Measurements from ENCODE around the gene TMEM237.

The TMEM237 gene

DNA sequence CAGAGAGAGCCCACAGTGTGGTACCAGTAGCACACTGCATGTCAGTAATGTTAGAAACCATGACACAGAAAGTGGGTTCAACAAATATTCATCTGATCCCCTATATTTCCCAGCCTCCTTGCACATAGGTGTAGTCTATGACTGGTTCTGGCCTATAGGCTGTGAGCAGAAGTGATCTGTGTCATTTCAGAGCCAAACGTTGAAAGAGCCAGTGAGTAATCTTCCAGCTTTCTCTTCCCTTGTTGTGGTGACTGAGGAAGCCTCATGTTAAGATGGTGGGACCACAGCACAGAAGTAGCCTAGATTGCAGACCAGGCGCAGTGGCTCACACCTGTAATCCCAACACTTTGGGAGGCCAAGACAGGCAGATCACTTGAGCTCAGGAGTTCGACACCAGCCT is 4.1 kb downstream of the TMEM237 start:
- no peak for FAIRE-seq

DNA sequence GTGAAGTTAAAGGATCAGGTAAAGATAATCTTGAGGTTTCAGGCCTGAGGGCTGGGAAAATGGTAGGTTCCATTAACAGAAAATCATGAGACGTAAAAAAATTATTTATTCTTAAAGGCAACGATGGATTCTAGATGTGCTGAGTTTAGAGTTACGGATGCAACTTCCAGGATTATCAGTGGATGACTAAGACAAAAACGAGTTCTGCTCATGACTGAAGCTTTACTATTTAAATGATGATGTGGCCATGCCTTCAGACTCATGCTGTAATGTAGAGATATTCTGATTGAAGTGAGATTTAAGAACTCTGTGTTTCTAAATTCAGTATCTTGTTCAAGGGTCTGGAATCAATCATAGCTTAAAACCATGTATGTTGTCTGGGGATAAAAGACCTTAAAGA is 5.0 kb downstream of the TMEM237 start:
- no peak for FAIRE-seq

DNA sequence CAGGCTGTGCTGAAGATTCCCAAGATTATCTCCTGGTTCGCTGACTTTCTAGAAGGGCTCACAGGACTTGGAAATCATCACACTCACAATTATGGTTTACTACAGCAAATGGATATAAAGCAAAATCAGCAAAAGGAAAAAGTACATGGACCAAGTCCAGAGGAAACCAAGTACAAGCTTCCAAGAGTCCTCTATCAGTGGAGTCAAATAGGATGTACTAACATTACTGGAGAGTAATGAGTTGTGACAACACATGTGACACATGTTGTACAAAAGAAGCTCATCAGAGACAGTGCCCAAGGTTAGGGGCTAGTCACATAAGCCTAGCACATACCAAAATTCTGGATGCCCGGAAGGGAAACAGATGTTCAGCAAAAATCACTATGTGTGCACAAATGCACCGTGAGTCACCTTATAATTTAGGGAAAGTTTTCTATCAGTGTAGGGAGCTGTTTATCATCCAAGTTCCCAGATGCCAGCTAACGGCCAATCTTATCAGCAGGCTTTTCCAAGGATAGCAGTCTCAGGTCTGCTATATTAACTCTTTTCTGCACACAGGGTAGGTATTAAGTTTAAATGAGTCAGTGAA is 9.5 kb downstream of the TMEM237 start:
- no peak for FAIRE-seq

DNA sequence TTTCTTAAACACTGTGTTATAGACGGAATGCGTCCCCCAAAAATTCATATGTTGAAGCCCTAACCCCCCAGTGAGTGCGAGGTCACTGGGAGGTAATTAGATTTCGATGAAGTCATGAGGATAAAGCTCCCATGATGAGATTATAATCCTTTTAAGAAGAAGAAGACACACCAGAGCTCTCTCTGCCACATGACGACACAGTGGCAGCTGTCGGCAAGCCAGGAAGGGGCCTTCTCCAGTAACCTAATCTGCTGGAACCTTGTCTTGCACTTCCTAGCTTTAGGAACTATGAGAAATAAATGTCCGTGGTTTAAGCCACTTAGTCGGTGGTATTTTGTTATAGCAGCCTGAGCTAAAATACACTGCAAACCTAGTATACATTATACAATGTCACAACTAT is 12.3 kb downstream of the TMEM237 start:
- no peak for FAIRE-seq

DNA sequence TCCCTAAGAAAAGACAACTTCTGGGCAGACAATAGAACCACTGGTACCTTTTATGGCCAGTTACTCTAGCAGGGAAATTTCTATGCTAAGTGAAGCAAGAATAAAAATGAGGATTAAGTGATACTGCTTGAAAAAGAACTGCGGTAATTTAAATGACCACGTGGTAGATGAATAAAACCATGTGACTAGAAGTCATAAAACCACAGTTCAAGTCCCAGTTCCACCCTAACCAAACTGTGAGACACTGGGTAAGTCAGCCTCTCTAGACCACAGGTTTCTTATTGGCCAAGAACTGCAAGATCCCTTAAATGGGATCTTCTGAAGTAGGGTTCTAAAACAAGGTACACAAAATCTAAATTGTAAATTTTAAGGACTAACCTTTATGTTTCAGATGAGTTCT is 12.7 kb downstream of the TMEM237 start:
- FAIRE-seq, result no peak

DNA sequence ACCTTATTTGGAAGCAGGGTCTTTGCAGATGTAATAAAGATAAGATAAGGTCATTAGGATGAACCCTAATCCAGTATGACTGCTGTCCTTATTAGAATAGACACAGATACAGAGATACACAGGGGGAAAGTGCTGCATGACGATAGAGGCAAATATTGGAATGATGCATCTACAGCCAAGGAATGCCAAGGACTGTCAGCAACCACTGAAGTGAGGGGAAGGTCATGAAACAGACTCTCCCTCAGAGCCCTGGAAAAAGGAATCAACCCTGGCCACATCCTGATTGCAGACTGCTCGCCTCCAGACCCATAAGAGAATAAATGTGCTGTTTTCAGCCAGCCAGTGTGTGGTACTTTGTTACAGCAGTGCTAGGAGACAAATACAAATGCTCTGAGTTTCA is 14.8 kb downstream of the TMEM237 start:
- FAIRE-seq, result no peak

DNA sequence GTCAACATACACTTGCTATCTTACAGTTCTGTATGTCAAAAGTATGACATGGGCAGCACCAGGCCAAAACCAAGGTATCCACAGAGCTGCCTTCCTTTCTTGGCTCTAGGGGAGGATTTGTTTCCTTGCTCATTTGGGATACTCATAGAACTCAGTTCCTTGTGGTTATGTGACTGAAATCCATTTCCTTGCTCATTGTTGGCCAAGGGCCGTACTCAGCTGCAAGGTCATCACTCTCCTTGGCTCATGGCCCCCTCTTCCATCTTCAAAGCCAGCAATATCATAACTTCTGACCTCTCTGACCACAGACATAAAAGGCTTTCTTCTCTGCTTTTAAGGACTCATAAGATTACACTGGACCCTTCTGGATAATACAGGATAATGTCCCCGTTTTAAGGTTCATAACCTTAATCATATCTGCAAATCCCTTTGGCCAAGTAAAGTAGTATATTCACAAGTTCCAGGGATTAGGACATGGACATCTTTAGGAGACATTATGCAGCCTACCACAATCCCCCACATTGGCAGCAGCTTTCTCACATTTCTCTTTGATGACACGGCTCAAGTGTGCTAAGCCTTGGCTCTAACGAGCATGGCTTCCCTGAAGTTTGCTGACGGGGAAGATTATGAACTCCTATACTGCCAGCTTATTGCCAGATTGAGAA is 20.9 kb downstream of the TMEM237 start:
- no peak for FAIRE-seq

DNA sequence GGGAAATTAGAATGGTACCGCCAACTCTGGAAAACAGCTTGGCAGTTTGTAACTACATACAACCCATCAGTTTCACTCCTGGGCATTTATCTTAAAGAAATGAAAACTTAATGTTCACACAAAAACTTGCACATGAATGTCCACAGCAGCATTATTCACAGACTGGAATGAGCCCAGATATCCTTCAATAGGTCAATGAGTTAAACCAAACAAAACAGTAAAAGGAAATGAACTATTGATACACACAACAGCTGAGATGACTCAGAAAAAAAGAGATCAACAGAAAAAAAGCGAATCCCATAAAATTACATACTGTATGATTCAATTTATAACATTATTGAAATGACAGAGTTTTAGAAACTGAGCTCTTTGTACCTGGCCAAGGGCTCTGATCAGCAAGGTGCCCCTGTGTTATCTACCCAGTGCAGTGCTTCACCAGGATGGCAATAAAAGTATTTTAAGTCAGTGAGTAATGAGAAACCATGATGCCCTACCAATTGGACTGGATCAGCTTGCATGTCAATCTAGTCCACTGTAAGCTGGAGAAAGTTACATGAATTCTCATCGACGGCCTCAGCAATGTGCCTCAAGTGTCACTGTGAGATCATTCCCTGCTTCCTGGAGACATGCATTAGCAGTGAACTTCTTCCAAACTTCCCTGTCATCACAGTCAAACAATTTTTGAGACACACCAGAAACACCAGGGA is 21.9 kb downstream of the TMEM237 start:
- FAIRE-seq, result no peak

DNA sequence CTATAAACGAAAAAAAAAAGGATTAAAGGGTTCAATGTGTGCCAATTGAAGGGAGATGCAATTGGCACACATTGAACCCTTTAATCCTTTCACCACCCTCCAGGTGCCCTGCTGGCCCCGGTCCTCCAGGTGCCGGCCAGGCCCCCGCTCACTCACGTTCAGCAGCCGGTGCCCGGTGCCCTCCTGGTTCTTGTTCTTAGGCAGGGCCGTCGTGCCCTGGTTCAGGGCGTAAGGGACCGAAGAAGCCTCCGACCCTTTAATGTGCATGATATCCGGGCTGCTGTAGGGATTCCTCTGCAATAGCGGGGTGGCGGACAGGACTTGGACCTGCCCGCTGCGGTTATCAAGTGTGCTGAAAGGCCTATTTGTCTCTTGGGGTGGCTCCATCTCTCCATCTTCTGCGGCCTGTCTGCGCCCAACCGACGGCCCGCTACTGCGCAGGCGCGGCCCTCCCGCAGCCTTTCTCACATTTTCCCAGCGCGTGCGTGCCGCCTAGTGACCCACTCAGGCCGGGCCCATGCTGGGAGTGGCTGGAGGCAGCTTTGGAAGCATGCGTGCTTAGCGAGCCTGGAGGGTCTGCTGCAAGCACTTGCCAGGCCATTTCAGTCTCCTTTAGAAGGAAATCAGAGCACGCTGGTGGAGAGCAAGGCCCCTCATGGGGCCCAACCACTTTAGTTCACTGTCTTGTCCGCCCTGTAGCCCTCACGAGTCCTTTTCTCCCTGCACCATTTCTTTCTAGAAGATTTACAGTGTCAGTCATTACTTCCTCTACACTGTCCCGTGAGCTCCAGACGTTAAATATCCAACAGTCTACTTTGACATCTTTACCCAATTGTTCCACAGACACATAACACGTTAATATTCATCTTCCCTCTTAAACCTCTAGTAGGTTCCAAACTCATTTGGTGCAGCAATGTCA is 24.3 kb downstream of the TMEM237 start:
- FAIRE-seq, result no peak

DNA sequence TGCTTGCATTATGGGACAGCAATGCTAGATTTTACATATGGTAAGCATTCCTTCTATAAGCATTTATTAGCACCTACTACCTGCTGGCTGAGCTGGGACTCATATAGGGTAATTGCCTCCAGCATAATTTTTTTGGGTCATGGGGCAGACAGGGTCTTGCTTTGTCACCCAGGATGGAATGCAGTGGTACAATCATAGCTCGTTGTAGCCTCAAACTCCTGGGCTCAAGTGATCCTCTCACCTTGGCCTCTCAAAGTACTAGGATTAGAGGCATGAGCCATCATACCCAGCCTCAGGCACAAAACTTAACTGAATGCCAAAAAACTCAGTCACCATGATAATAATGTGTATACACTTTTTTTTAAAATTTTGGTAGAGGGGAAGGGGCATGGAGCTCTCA is 35.3 kb downstream of the TMEM237 start:
- FAIRE-seq, result no peak

DNA sequence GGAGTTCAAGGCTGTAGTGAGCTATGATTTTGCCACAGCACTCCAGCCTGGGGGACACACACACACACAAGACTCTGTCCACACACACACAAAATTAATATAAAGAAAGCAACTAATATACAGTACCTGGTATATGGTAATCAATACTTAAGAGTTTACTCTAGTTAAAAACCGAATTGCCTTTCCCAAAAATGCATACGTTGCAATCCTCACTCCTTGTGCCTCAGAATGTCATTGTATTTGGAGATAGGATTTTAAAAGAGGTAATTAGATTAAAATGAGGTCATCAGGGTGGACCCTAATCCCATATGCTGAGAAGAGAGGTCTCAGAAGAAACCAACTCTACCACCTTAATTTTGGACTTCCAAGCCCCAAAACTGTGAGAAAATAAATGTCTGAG is 35.7 kb downstream of the TMEM237 start:
- FAIRE-seq, result no peak

DNA sequence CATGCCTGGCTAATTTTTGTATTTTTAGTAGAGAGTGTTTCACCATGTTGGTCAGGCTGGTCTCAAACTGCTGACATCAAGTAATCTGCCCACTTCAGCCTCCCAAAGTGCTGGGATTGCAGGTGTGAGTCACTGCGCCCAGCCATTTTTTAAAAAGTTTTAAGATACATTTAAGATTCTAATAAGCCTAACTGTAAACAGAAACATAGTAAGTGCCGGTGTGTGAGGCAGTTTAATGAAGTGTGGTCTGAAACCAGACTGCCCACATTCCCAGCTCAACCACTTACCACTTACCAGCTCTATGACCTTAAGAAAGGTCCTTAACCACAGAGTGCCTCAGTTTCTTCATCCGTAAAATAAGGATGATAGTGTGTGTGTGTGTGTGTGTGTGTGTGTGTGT is 42.4 kb downstream of the TMEM237 start:
- FAIRE-seq, result no peak

DNA sequence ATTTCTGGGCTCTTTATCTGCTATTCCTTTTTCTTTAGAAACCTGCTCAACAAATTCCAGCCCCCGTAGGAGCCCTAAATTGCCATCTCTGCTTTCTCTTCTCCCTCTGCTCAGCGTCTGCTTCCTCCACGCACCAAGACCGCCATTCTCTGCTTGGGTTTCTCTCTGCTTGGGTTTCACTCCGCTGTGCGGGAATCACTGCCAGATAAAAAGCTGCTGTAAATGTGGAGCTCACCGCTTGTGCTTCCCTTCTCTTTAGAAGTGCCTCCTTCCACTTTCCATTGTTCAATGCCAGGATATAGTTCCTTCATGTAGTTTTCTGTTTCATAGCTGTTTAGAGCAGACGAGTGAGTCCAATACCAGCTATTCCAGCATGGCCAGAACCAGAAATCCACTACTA is 45.9 kb downstream of the TMEM237 start:
- FAIRE-seq, result no peak

DNA sequence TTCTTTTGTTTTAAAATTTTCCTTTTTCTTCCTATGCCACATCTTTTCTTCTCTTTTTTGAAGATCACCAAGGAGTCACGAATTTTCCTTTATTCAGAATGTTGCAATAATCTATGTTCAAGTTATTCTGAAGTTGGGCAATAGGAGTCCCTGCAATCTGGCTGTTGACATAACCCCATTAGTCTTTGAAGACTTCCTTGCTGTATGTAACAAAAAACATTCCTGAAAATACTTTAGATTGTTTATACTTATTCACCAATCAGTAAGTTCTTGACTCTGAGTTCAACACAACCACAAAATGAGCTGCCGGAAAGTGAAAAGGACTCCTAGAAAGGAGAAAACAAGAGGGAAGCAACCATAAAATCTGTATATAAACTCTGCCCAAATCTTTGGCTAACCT is 62.8 kb downstream of the TMEM237 start:
- FAIRE-seq, result no peak

DNA sequence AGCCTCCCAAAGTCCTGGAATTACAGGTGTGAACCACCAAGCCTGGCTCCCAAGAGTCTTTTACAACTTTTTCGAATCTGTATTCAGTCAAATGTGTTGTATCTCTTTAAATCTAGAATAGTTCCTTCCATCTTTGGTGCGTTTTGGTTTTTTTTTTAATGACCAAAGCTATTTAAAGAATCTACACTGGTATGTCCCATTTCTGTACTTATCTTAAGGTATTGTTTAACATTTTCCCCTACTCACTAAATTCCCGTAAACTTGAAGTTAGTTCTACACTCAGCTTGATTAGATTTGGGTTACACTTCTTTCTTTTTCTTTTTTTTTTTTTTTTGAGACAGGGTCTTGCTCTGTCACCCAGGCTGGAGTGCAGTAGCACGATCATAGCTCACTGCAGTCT is 63.8 kb downstream of the TMEM237 start:
- no peak for FAIRE-seq

DNA sequence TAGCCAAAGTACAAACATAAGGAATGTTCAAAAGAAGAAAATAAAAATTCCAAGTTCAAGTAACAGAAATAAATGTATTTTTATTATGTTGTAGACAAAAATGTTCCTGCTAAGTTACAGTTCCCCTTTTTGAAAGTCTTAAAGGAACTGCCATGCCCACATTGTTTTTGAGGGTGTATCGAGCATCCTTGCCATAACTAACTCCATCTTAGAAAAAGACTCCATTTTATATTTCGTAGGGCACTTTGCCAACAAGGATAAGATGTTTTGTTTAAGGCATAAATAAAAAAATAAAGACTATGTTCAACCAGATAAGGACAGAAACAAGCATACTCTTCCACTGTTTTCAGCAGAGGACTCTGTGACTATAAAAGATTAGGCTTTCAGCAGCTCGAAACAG is 67.3 kb downstream of the TMEM237 start:
- FAIRE-seq, result no peak

DNA sequence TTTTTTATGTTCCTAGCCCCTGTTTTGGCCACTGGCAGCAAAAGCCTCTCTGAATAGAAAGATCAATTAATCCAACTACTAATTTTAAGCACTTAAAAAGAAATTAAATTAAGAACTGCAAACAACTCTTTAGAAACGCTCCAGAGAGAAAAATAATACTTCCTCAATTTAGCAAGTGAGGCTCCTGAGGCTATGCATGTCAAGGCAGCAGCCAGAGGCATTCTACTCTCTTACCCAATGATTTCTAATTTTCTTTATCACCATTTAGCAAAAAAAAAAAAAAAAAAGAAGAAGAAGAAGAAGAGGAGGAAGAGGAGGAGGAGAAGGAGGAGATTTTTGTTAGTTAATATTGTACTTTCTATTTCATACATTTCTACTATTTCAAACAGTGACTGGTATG is 68.5 kb downstream of the TMEM237 start:
- no peak for FAIRE-seq

DNA sequence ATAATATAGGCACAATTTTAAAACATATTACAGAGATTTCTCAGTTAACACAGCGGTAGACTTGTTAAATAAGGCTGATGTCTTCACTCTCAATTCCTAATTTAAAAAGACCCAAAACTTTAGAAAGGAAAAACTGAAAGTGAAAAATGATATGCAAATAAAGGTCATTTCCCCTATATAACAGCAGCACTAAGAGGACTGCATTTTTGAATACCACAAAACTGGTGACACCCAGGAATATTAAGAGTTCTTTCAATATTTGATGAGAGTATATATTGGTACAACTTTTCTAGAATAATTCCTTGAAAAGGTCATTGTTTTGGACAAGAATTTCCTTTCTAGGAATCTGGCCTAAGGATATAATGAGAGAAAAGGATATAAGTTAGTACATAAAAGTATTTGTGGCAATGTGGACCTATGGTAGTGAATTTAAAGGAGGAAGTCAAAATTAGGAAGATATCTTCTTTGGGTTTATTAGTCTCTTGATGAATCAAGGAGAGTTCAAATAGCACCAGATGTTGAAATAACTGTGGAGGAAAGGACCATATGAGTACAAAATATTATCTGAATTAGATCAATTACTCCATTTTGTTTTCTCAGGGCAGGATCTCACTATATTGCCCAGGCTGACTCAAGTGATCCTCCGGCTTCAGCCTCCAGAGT is 70.3 kb downstream of the TMEM237 start:
- no peak for FAIRE-seq
